Measurements from ENCODE around the gene ZSWIM6. TPM values are rescaled to one million over a fixed set of nuclear protein-coding genes. Genes with fewer than 3 reads are reported as not detected.

The ZSWIM6 gene
- total RNA-seq, 2 donors from 2014 or later, result 10.6 to 18.8 TPM

- H3K36me3 ChIP-seq, result no peaks in the 10 kb centered on the region
- ATAC-seq (ENCODE audit: insufficient number of reproducible peaks, low FRiP score, low read depth), result no peak
- H3K4me1 ChIP-seq (ENCODE audit: control insufficient read depth in 1 of 2, low read depth in 2 of 2), result peaks cover 0 to 17% of the 10 kb centered on the region in 2 donors
- no peaks in the 10 kb centered on the region for H3K27me3 ChIP-seq (replicated peaks; ENCODE audit: insufficient read depth)
- H3K4me3 ChIP-seq, result no peak overlapping the region
- H3K27ac ChIP-seq, result no peak overlapping the region
- TF ChIP-seq, protein P1, sequence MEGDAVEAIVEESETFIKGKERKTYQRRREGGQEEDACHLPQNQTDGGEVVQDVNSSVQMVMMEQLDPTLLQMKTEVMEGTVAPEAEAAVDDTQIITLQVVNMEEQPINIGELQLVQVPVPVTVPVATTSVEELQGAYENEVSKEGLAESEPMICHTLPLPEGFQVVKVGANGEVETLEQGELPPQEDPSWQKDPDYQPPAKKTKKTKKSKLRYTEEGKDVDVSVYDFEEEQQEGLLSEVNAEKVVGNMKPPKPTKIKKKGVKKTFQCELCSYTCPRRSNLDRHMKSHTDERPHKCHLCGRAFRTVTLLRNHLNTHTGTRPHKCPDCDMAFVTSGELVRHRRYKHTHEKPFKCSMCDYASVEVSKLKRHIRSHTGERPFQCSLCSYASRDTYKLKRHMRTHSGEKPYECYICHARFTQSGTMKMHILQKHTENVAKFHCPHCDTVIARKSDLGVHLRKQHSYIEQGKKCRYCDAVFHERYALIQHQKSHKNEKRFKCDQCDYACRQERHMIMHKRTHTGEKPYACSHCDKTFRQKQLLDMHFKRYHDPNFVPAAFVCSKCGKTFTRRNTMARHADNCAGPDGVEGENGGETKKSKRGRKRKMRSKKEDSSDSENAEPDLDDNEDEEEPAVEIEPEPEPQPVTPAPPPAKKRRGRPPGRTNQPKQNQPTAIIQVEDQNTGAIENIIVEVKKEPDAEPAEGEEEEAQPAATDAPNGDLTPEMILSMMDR (IDR thresholded peaks at IDR 0.05), result no peak
- H3K9me3 ChIP-seq, result no peaks in the 10 kb centered on the region
- no peak for DNase-seq (ENCODE audit: low spot score)
Measured at GRCh38 chr5:61289241-61289640, 42.8 kb upstream of the ZSWIM6 start.

GRCh38 chr5:61289669-61290306 is 42.3 kb upstream of the ZSWIM6 start:
- no peak for ATAC-seq (ENCODE audit: insufficient number of reproducible peaks, low FRiP score, low read depth)
- DNase-seq (ENCODE audit: low spot score), result no peak
- H3K36me3 ChIP-seq, result no peaks in the 10 kb centered on the region
- peaks cover 0 to 17% of the 10 kb centered on the region in 2 donors for H3K4me1 ChIP-seq (ENCODE audit: control insufficient read depth in 1 of 2, low read depth in 2 of 2)
- no peak overlapping the region for H3K4me3 ChIP-seq
- no peaks in the 10 kb centered on the region for H3K9me3 ChIP-seq
- TF ChIP-seq, protein P1 (IDR thresholded peaks at IDR 0.05), result no peak
- H3K27me3 ChIP-seq (replicated peaks; ENCODE audit: insufficient read depth), result no peaks in the 10 kb centered on the region
- H3K27ac ChIP-seq, result no peak overlapping the region

DNA sequence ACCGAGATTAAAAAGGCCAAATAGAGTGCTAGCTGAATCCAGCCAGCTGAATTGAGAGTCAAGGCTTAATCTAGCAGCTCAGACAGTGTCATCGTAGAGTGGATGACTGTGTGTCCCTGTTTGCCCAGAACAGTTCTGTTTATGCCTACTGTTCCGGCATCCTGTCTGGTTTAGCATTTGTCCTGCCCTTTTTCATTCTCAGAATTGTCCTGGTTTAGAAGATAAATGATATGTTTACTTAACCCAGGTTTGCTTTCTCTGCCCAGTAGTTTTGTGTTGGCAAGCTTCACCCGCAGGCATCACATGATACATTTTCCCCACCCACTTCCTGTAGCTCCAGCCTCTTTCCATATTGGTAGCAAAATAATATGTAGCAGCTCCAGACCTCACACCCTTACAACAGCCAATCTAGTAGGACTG is 41.3 kb upstream of the ZSWIM6 start:
- H3K36me3 ChIP-seq, result no peaks in the 10 kb centered on the region
- no peak overlapping the region for H3K4me3 ChIP-seq
- H3K9me3 ChIP-seq, result no peaks in the 10 kb centered on the region
- ATAC-seq (ENCODE audit: insufficient number of reproducible peaks, low FRiP score, low read depth) (no peak), DNase-seq (ENCODE audit: low spot score) (no peak)
- H3K4me1 ChIP-seq (ENCODE audit: control insufficient read depth in 1 of 2, low read depth in 2 of 2), result peaks cover 0 to 17% of the 10 kb centered on the region in 2 donors
- TF ChIP-seq, protein P1 (IDR thresholded peaks at IDR 0.05), result no peak
- H3K27ac ChIP-seq, result peak overlapping the region in 1 of 2 donors; percentile 4
- no peaks in the 10 kb centered on the region for H3K27me3 ChIP-seq (replicated peaks; ENCODE audit: insufficient read depth)

DNA sequence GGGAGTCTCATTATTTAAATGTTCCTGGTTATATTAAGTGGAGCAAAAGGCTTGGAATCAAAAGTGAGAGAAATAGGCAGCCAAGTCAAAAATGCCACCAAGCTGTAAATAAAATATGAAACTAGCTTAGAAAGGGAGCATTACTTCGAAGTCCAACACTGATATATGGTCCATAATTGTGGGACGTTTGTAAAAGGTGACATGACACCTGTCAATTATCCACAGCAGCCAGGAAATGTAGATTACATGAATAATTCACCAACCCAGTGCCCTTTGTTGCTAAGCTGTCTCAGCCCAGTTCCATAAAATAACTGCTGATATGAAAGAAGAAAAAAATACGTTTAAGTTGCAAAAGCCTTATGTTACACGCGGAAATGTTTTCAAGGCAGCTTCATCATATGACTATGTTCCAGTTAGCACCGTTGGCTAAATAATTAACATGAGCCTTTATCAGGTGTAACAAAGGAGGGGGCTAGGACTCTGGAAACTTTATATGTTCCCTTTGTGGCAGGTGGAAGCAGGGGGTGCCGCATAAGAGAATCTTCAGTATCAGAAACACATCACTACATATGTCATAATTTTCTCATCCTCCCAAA is 39.9 kb upstream of the ZSWIM6 start:
- H3K4me1 ChIP-seq (ENCODE audit: control insufficient read depth in 1 of 2, low read depth in 2 of 2), result peaks cover 0 to 17% of the 10 kb centered on the region in 2 donors
- H3K9me3 ChIP-seq, result no peaks in the 10 kb centered on the region
- H3K27ac ChIP-seq, result no peak overlapping the region
- H3K4me3 ChIP-seq, result no peak overlapping the region
- TF ChIP-seq, protein P1 (IDR thresholded peaks at IDR 0.05), result no peak
- H3K36me3 ChIP-seq, result no peaks in the 10 kb centered on the region
- ATAC-seq (ENCODE audit: insufficient number of reproducible peaks, low FRiP score, low read depth) (no peak), DNase-seq (ENCODE audit: low spot score) (no peak)
- H3K27me3 ChIP-seq (replicated peaks; ENCODE audit: insufficient read depth), result no peaks in the 10 kb centered on the region

DNA sequence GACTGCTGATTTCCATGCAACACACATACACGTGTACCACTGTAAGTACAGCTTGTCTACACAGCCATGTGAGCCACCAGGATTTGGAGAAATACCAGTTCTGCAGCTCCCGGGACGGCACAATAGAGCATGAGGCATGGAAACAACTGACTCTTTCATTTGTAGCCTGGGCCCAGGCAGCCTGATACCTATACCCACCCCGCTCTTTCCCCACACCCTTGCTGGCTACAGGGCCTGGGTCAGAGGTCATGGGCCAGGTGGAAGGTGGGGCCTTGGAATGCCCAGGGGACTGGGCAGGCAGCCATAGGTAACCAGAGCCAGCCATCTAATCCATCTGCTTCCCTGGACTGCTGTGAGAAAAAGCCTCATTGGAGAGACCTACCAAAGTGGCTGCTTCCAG is 39.0 kb upstream of the ZSWIM6 start:
- ATAC-seq (ENCODE audit: insufficient number of reproducible peaks, low FRiP score, low read depth), result no peak
- TF ChIP-seq, protein P1 (IDR thresholded peaks at IDR 0.05), result no peak

More for the DNA sequence above, 39.0 kb upstream of the ZSWIM6 start:
- no peaks in the 10 kb centered on the region for H3K9me3 ChIP-seq
- no peaks in the 10 kb centered on the region for H3K27me3 ChIP-seq (replicated peaks; ENCODE audit: insufficient read depth)
- H3K4me3 ChIP-seq, result no peak overlapping the region
- H3K27ac ChIP-seq, result no peak overlapping the region
- no peaks in the 10 kb centered on the region for H3K36me3 ChIP-seq
- peaks cover 0 to 17% of the 10 kb centered on the region in 2 donors for H3K4me1 ChIP-seq (ENCODE audit: control insufficient read depth in 1 of 2, low read depth in 2 of 2)
- no peak for DNase-seq (ENCODE audit: low spot score)

Data from thoracic aorta (tissue), 2 donors.